ENCODE measurements around the gene DNMBP.
"Not testable (repeated sequence)": the region's sequence is repeated elsewhere in the genome, so short reads cannot be mapped to it uniquely, and the experiment has no call there.

DNMBP gene

GRCh38 chr10:99869581-99870122, 140.1 kb downstream of the DNMBP start:
- H3K9me3 ChIP-seq (replicated peaks in 1 of 2; ENCODE audit: control insufficient read depth in 2 of 2, insufficient read depth in 1 of 2, low read depth in 1 of 2, low read length in 2 of 2) = no peaks in the 10 kb centered on the region
- H2AK5ac ChIP-seq (ENCODE audit: low read depth, low read length) = peak overlapping the region; percentile 14
- H4K91ac ChIP-seq (ENCODE audit: low read depth, low read length, poor library complexity) = no peak overlapping the region
- H3K36me3 ChIP-seq (replicated peaks in 1 of 2; ENCODE audit: control insufficient read depth in 2 of 2, insufficient read depth in 2 of 2, low read length in 2 of 2) = peaks cover 0 to 5% of the 10 kb centered on the region in 2 donors
- H3K14ac ChIP-seq (ENCODE audit: low read length) = no peak overlapping the region
- H2BK15ac ChIP-seq (ENCODE audit: low read length) = no peak overlapping the region
- no peak for DNase-seq (ENCODE audit: low spot score)
- no peak overlapping the region for H4K8ac ChIP-seq (ENCODE audit: low read depth, low read length)
- no CpG with 5 or more reads among the region's 9 CpGs for WGBS, 2 donors (ENCODE audit: extremely low coverage in 2 of 2, insufficient read length in 2 of 2, insufficient replicate concordance in 1 of 2)
- H2BK12ac ChIP-seq (ENCODE audit: low read length) = no peak overlapping the region
- no peak overlapping the region for H2BK5ac ChIP-seq (ENCODE audit: low read length)
- H3K9ac ChIP-seq (ENCODE audit: low read depth, low read length, poor library complexity) = no peak overlapping the region
- no peak overlapping the region for H3K18ac ChIP-seq (ENCODE audit: low read length)
- H3K4ac ChIP-seq (ENCODE audit: low read length) = no peak overlapping the region
- H2AFZ ChIP-seq (ENCODE audit: low read length) = no peak overlapping the region
- no peaks in the 10 kb centered on the region for H3K79me1 ChIP-seq (ENCODE audit: low read depth, low read length)
- H2BK120ac ChIP-seq (ENCODE audit: low read depth, low read length) = no peak overlapping the region
- H3K27ac ChIP-seq (replicated peaks; ENCODE audit: low read length) = no peak overlapping the region
- H3K4me2 ChIP-seq (ENCODE audit: insufficient read depth, low read length, poor library complexity, severe bottlenecking) = no peak overlapping the region
- H3K27me3 ChIP-seq (ENCODE audit: control insufficient read depth in 3 of 3, insufficient read depth in 3 of 3, low read depth in 1 of 3, low read length in 3 of 3) = no peaks in the 10 kb centered on the region
- H3K4me1 ChIP-seq (ENCODE audit: control insufficient read depth in 2 of 2, insufficient read depth in 1 of 2, low read depth in 1 of 2, low read length in 2 of 2) = no peaks in the 10 kb centered on the region
- H3K4me3 ChIP-seq (ENCODE audit: low read length in 2 of 2) = no peak overlapping the region
- H3K23ac ChIP-seq (ENCODE audit: low read depth, low read length, poor library complexity) = no peak overlapping the region

GRCh38 chr10:99867250-99867649, 142.5 kb downstream of the DNMBP start:
- H2BK5ac ChIP-seq (ENCODE audit: low read length); H4K8ac ChIP-seq (ENCODE audit: low read depth, low read length); H3K79me1 ChIP-seq (ENCODE audit: low read depth, low read length); DNase-seq (ENCODE audit: low spot score); H4K91ac ChIP-seq (ENCODE audit: low read depth, low read length, poor library complexity); H3K27ac ChIP-seq (replicated peaks; ENCODE audit: low read length); H2BK120ac ChIP-seq (ENCODE audit: low read depth, low read length); H3K36me3 ChIP-seq (replicated peaks in 1 of 2; ENCODE audit: control insufficient read depth in 2 of 2, insufficient read depth in 2 of 2, low read length in 2 of 2); H3K4me1 ChIP-seq (ENCODE audit: control insufficient read depth in 2 of 2, insufficient read depth in 1 of 2, low read depth in 1 of 2, low read length in 2 of 2); H3K18ac ChIP-seq (ENCODE audit: low read length); H3K4me3 ChIP-seq (ENCODE audit: low read length in 2 of 2); H3K14ac ChIP-seq (ENCODE audit: low read length); H3K9ac ChIP-seq (ENCODE audit: low read depth, low read length, poor library complexity); H2AFZ ChIP-seq (ENCODE audit: low read length); H3K9me3 ChIP-seq (replicated peaks in 1 of 2; ENCODE audit: control insufficient read depth in 2 of 2, insufficient read depth in 1 of 2, low read depth in 1 of 2, low read length in 2 of 2); H2AK5ac ChIP-seq (ENCODE audit: low read depth, low read length); H3K4me2 ChIP-seq (ENCODE audit: insufficient read depth, low read length, poor library complexity, severe bottlenecking); H3K4ac ChIP-seq (ENCODE audit: low read length); H2BK15ac ChIP-seq (ENCODE audit: low read length); H2BK12ac ChIP-seq (ENCODE audit: low read length); H3K27me3 ChIP-seq (ENCODE audit: control insufficient read depth in 3 of 3, insufficient read depth in 3 of 3, low read depth in 1 of 3, low read length in 3 of 3); H3K23ac ChIP-seq (ENCODE audit: low read depth, low read length, poor library complexity): not testable (repeated sequence)
- WGBS, 2 donors (ENCODE audit: extremely low coverage in 2 of 2, insufficient read length in 2 of 2, insufficient replicate concordance in 1 of 2) = no CpG with 5 or more reads among the region's 3 CpGs

GRCh38 chr10:99863535-99864240, 146.1 kb downstream of the DNMBP start:
- no CpG with 5 or more reads among the region's 9 CpGs for WGBS, 2 donors (ENCODE audit: extremely low coverage in 2 of 2, insufficient read length in 2 of 2, insufficient replicate concordance in 1 of 2)
- DNase-seq (ENCODE audit: low spot score) = not testable (repeated sequence)

GRCh38 chr10:99860466-99860865, 149.3 kb downstream of the DNMBP start:
- no peaks in the 10 kb centered on the region for H3K79me1 ChIP-seq (ENCODE audit: low read depth, low read length)
- no peak overlapping the region for H2BK12ac ChIP-seq (ENCODE audit: low read length)
- WGBS, 2 donors (ENCODE audit: extremely low coverage in 2 of 2, insufficient read length in 2 of 2, insufficient replicate concordance in 1 of 2) = no CpG with 5 or more reads among the region's 8 CpGs
- H2AK5ac ChIP-seq (ENCODE audit: low read depth, low read length) = no peak overlapping the region
- no peaks in the 10 kb centered on the region for H3K27me3 ChIP-seq (ENCODE audit: control insufficient read depth in 3 of 3, insufficient read depth in 3 of 3, low read depth in 1 of 3, low read length in 3 of 3)
- no peak overlapping the region for H3K14ac ChIP-seq (ENCODE audit: low read length)
- H3K18ac ChIP-seq (ENCODE audit: low read length) = no peak overlapping the region
- H3K4me1 ChIP-seq (ENCODE audit: control insufficient read depth in 2 of 2, insufficient read depth in 1 of 2, low read depth in 1 of 2, low read length in 2 of 2) = no peaks in the 10 kb centered on the region
- no peak overlapping the region for H3K27ac ChIP-seq (replicated peaks; ENCODE audit: low read length)
- no peak overlapping the region for H4K91ac ChIP-seq (ENCODE audit: low read depth, low read length, poor library complexity)
- H3K4me3 ChIP-seq (ENCODE audit: low read length in 2 of 2) = no peak overlapping the region
- no peak overlapping the region for H4K8ac ChIP-seq (ENCODE audit: low read depth, low read length)
- H2AFZ ChIP-seq (ENCODE audit: low read length) = no peak overlapping the region
- H2BK120ac ChIP-seq (ENCODE audit: low read depth, low read length) = no peak overlapping the region
- no peak for DNase-seq (ENCODE audit: low spot score)
- no peak overlapping the region for H3K4ac ChIP-seq (ENCODE audit: low read length)
- no peak overlapping the region for H3K4me2 ChIP-seq (ENCODE audit: insufficient read depth, low read length, poor library complexity, severe bottlenecking)
- H3K23ac ChIP-seq (ENCODE audit: low read depth, low read length, poor library complexity) = no peak overlapping the region
- no peak overlapping the region for H2BK5ac ChIP-seq (ENCODE audit: low read length)
- no peak overlapping the region for H3K9ac ChIP-seq (ENCODE audit: low read depth, low read length, poor library complexity)
- no peaks in the 10 kb centered on the region for H3K36me3 ChIP-seq (replicated peaks in 1 of 2; ENCODE audit: control insufficient read depth in 2 of 2, insufficient read depth in 2 of 2, low read length in 2 of 2)
- no peak overlapping the region for H2BK15ac ChIP-seq (ENCODE audit: low read length)
- H3K9me3 ChIP-seq (replicated peaks in 1 of 2; ENCODE audit: control insufficient read depth in 2 of 2, insufficient read depth in 1 of 2, low read depth in 1 of 2, low read length in 2 of 2) = no peaks in the 10 kb centered on the region

More at GRCh38 chr10:99863535-99864240, 146.1 kb downstream of the DNMBP start:
- not testable (repeated sequence) for H3K36me3 ChIP-seq (replicated peaks in 1 of 2; ENCODE audit: control insufficient read depth in 2 of 2, insufficient read depth in 2 of 2, low read length in 2 of 2); H3K9ac ChIP-seq (ENCODE audit: low read depth, low read length, poor library complexity); H3K79me1 ChIP-seq (ENCODE audit: low read depth, low read length); H2AFZ ChIP-seq (ENCODE audit: low read length); H3K27me3 ChIP-seq (ENCODE audit: control insufficient read depth in 3 of 3, insufficient read depth in 3 of 3, low read depth in 1 of 3, low read length in 3 of 3); H3K9me3 ChIP-seq (replicated peaks in 1 of 2; ENCODE audit: control insufficient read depth in 2 of 2, insufficient read depth in 1 of 2, low read depth in 1 of 2, low read length in 2 of 2); H3K4me1 ChIP-seq (ENCODE audit: control insufficient read depth in 2 of 2, insufficient read depth in 1 of 2, low read depth in 1 of 2, low read length in 2 of 2); H3K4me2 ChIP-seq (ENCODE audit: insufficient read depth, low read length, poor library complexity, severe bottlenecking); H2BK5ac ChIP-seq (ENCODE audit: low read length); H3K23ac ChIP-seq (ENCODE audit: low read depth, low read length, poor library complexity); H3K14ac ChIP-seq (ENCODE audit: low read length); H2BK15ac ChIP-seq (ENCODE audit: low read length); H3K27ac ChIP-seq (replicated peaks; ENCODE audit: low read length); H3K4ac ChIP-seq (ENCODE audit: low read length); H4K91ac ChIP-seq (ENCODE audit: low read depth, low read length, poor library complexity); H3K18ac ChIP-seq (ENCODE audit: low read length); H2BK12ac ChIP-seq (ENCODE audit: low read length); H2BK120ac ChIP-seq (ENCODE audit: low read depth, low read length); H2AK5ac ChIP-seq (ENCODE audit: low read depth, low read length); H3K4me3 ChIP-seq (ENCODE audit: low read length in 2 of 2); H4K8ac ChIP-seq (ENCODE audit: low read depth, low read length)

Measured in neuronal stem cell (in vitro differentiated cells).